GM23338 (cell line): Measurements from ENCODE around the gene FLNA. TPM values are rescaled to one million over a fixed set of nuclear protein-coding genes. Genes with fewer than 3 reads are reported as not detected.
A peak's percentile ranks its signal among the peaks of the same experiment; 100 is the strongest.

Experiments used
- ATAC-seq: fragments of 200-7000 bp; cut with Tn5 transposase; 3 replicates; pipeline ENCODE4 v1.9.1; 2020
- DNase-seq: peaks from one replicate; pipeline ENCODE4 v3.0.0-alpha.2; 2015; ENCODE audit warnings: low spot score
- H2AFZ ChIP-seq: fragments of 200-600 bp; sonication (generic); 2 replicates; pipeline ENCODE4 v1.8.0; 2016; ENCODE audit warnings: antibody characterized with exemption, mild to moderate bottlenecking, moderate library complexity
- H3F3A ChIP-seq: fragments of 200-600 bp; sonication (generic); replicated peaks from 2 replicates; pipeline ENCODE4 v1.8.0; 2017; ENCODE audit warnings: antibody characterized with exemption, mixed run types, low read depth
- H3K27ac ChIP-seq: fragments of 200-600 bp; sonication (generic); 2 replicates; pipeline ENCODE4 v1.6.1; 2016; ENCODE audit warnings: low read depth
- H3K27me3 ChIP-seq: fragments of 200-600 bp; sonication (generic); 2 replicates; pipeline ENCODE4 v1.8.0; 2016; ENCODE audit warnings: mild to moderate bottlenecking, mixed run types, moderate library complexity; ENCODE audit not compliant: insufficient read depth
- H3K36me3 ChIP-seq: fragments of 200-600 bp; sonication (generic); 2 replicates; pipeline ENCODE4 v1.8.0; 2016; ENCODE audit warnings: mild to moderate bottlenecking; ENCODE audit not compliant: insufficient read depth
- H3K4me1 ChIP-seq: fragments of 200-600 bp; sonication (generic); 2 replicates; pipeline ENCODE4 v1.8.0; 2016; ENCODE audit warnings: mild to moderate bottlenecking, moderate library complexity; ENCODE audit not compliant: insufficient read depth
- H3K4me2 ChIP-seq: fragments of 200-600 bp; sonication (generic); 2 replicates; pipeline ENCODE4 v1.7.1; 2017; ENCODE audit warnings: mixed run types
- H3K4me3 ChIP-seq: fragments of 200-600 bp; sonication (generic); 2 replicates; pipeline ENCODE4 v1.6.1; 2016; ENCODE audit warnings: mixed run types
- H3K79me2 ChIP-seq: fragments of 200-600 bp; sonication (generic); replicated peaks from 2 replicates; pipeline ENCODE4 v1.8.0; 2017; ENCODE audit warnings: mild to moderate bottlenecking; ENCODE audit not compliant: insufficient read depth
- H3K9me2 ChIP-seq: fragments of 200-600 bp; sonication (generic); 2 replicates; pipeline ENCODE4 v1.8.0; 2017; ENCODE audit not compliant: insufficient read depth
- H4K20me1 ChIP-seq: fragments of 200-600 bp; sonication (generic); replicated peaks from 2 replicates; pipeline ENCODE4 v1.8.0; 2017; ENCODE audit warnings: mild to moderate bottlenecking; ENCODE audit not compliant: insufficient read depth
- H3K27ac Mint-ChIP-seq: 2 replicates; pipeline ENCODE4 v1.8.0; 2020; ENCODE audit warnings: inconsistent platforms, mild to moderate bottlenecking, moderate library complexity, mixed read lengths
- H3K27me3 Mint-ChIP-seq: 3 replicates; pipeline ENCODE4 v1.8.0; 2022; ENCODE audit warnings: low read depth, mild to moderate bottlenecking, moderate library complexity, mixed read lengths, inconsistent platforms; ENCODE audit not compliant: insufficient read depth, poor library complexity
- H3K36me3 Mint-ChIP-seq: 3 replicates; pipeline ENCODE4 v1.8.0; 2021; ENCODE audit warnings: low read depth, mild to moderate bottlenecking, inconsistent platforms, moderate library complexity, mixed read lengths
- H3K4me1 Mint-ChIP-seq: 3 replicates; pipeline ENCODE4 v1.8.0; 2020; ENCODE audit warnings: mild to moderate bottlenecking, inconsistent platforms, mixed read lengths
- H3K4me3 Mint-ChIP-seq: 3 replicates; pipeline ENCODE4 v1.8.0; 2021; ENCODE audit warnings: moderate library complexity, mild to moderate bottlenecking, inconsistent platforms, mixed read lengths
- H3K9me3 Mint-ChIP-seq: 3 replicates; pipeline ENCODE4 v1.8.0; 2020; ENCODE audit warnings: moderate library complexity, mild to moderate bottlenecking, inconsistent platforms, mixed read lengths
- ETS1 ChIP-seq: IDR thresholded peaks from 2 replicates; pipeline ENCODE4 v1.6.1; 2016; ENCODE audit warnings: antibody characterized with exemption
- EZH2 ChIP-seq: fragments of 200-600 bp; sonication (generic); IDR thresholded peaks from one replicate; pipeline ENCODE4 v1.8.0; 2017; ENCODE audit warnings: antibody characterized with exemption, mild to moderate bottlenecking, low read depth; ENCODE audit not compliant: unreplicated experiment
- EZH2phosphoT487 ChIP-seq: fragments of 200-600 bp; sonication (generic); IDR thresholded peaks from one replicate; pipeline ENCODE4 v1.8.1; 2018; ENCODE audit warnings: antibody characterized with exemption; ENCODE audit not compliant: unreplicated experiment
- ZNF331 ChIP-seq: fragments of 250-450 bp; sonication (Bioruptor Pico); IDR thresholded peaks from 2 replicates; pipeline ENCODE4 v1.5.0; 2020; ENCODE audit warnings: low read depth, mild to moderate bottlenecking, moderate library complexity
- polyA plus RNA-seq: library from polyadenylated mRNA; unstranded; fragments of >200 nt; fragmentation: Nextera tagmentation; extraction: Ambion mirVana; gene quantifications from 2 replicates; pipeline ENCODE4 v1.2.1, GENCODE V29; 2016
- total RNA-seq: library from RNA; depleted of rRNA; stranded (reverse); fragments of >200 nt; shearing (Covaris generic); gene quantifications from 2 replicates; pipeline ENCODE4 v1.2.3, GENCODE V29; 2014
- TF ChIP-seq, protein P1 (sequence below), 2 experiments: fragments of 200-600 bp in 1 of 2; sonication (generic) in 1 of 2; conservative IDR thresholded peaks; 2 replicates each; pipeline versions ENCODE4 v1.5.1 to v1.6.1; 2016 to 2017; ENCODE audit warnings: antibody characterized with exemption in 2 of 2, low read depth in 2 of 2, mild to moderate bottlenecking in 2 of 2, moderate library complexity in 1 of 2

Gene FLNA
- total and polyA plus RNA-seq, 2 experiments from 2014 or later = 579 to 1,445 TPM

DNA sequence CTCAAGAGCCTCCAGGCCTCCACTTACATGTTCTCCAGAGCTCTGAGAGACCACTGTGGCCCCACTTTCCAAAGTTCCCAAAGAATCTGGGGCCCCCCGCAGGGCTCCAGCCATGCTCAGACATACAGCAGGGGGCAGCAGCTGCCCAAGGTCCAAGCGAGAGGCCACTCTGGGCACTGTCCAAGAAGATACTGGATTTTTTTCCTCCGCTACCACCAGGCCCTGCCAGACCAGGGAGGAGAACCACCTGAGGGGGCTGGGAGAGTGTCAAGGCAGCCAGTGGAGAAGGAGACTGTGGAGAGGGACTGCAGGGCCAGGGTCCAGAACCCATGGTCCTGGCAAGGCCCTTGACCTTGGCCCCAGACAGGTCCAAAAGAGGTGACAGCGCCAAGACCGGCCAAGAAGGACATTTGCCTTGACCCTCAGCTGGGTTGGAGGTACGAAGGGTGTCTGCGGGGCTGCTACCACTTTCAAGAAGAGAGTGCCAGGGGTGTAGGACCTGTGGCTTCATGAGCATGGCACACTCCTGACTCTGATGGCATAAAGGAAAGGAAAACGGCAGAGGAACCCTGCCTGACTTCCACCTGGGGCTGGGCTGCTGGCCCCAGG lies 10.0 kb upstream of the FLNA start:
- H3K4me1 Mint-ChIP-seq = peaks cover 18% of the 10 kb centered on the region
- Histone ChIP-seq H3F3A (no peaks in the 10 kb centered on the region), H2AFZ (no peak overlapping the region), H3K27me3 (no peaks in the 10 kb centered on the region), H3K4me1 (0 out of 2 replicates have a peak, but pooled peaks cover 4% of the 10 kb centered on the region), H3K9me2 (no peaks in the 10 kb centered on the region), H3K27ac (no peak overlapping the region), H3K4me3 (no peak overlapping the region), H4K20me1 (no peaks in the 10 kb centered on the region), H3K36me3 (no peaks in the 10 kb centered on the region), H3K4me2 (no peak overlapping the region), H3K79me2 (peaks cover 10% of the 10 kb centered on the region)
- peaks cover 9% of the 10 kb centered on the region for H3K27me3 Mint-ChIP-seq
- TF ChIP-seq ETS1 (no peak), EZH2phosphoT487 (no peak), ZNF331 (CRISPR knock-in tag) (no peak)
- TF ChIP-seq, protein P1, sequence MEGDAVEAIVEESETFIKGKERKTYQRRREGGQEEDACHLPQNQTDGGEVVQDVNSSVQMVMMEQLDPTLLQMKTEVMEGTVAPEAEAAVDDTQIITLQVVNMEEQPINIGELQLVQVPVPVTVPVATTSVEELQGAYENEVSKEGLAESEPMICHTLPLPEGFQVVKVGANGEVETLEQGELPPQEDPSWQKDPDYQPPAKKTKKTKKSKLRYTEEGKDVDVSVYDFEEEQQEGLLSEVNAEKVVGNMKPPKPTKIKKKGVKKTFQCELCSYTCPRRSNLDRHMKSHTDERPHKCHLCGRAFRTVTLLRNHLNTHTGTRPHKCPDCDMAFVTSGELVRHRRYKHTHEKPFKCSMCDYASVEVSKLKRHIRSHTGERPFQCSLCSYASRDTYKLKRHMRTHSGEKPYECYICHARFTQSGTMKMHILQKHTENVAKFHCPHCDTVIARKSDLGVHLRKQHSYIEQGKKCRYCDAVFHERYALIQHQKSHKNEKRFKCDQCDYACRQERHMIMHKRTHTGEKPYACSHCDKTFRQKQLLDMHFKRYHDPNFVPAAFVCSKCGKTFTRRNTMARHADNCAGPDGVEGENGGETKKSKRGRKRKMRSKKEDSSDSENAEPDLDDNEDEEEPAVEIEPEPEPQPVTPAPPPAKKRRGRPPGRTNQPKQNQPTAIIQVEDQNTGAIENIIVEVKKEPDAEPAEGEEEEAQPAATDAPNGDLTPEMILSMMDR (conservative IDR thresholded peaks at IDR 0.05; ENCODE audit: low read depth in 2 of 2) = peak in 1 of 2 experiments; percentile 28; a peak in 2 of 4 replicates
- H3K9me3 Mint-ChIP-seq = no peaks in the 10 kb centered on the region
- no peak overlapping the region for H3K27ac Mint-ChIP-seq
- ATAC-seq (no peak), DNase-seq (no peak)
- no peak overlapping the region for H3K4me3 Mint-ChIP-seq
- peaks cover 20% of the 10 kb centered on the region for H3K36me3 Mint-ChIP-seq

- Mint-ChIP-seq H3K27ac (no peak overlapping the region), H3K36me3 (peaks cover 20% of the 10 kb centered on the region), H3K9me3 (no peaks in the 10 kb centered on the region), H3K27me3 (peaks cover 9% of the 10 kb centered on the region), H3K4me3 (no peak overlapping the region), H3K4me1 (peaks cover 18% of the 10 kb centered on the region)
- ATAC-seq (no peak), DNase-seq (no peak)
- Histone ChIP-seq H3F3A (no peaks in the 10 kb centered on the region), H3K27me3 (no peaks in the 10 kb centered on the region), H3K4me1 (0 out of 2 replicates have a peak, but pooled peaks cover 4% of the 10 kb centered on the region), H3K4me2 (no peak overlapping the region), H3K4me3 (no peak overlapping the region), H2AFZ (no peak overlapping the region), H3K79me2 (peaks cover 11% of the 10 kb centered on the region), H3K36me3 (no peaks in the 10 kb centered on the region), H4K20me1 (no peaks in the 10 kb centered on the region), H3K9me2 (no peaks in the 10 kb centered on the region), H3K27ac (no peak overlapping the region)
- no peak for TF ChIP-seq EZH2phosphoT487
- no peak for TF ChIP-seq ZNF331 (CRISPR knock-in tag)
- TF ChIP-seq EZH2 = no peak
Measured at GRCh38 chrX:154383359-154384283, 9.2 kb upstream of the FLNA start.
